Esophagus muscularis mucosa (tissue), 4 donors: ENCODE results near the gene RIN1. TPM values are rescaled to one million over a fixed set of nuclear protein-coding genes. Genes with fewer than 3 reads are reported as not detected.

Source experiments
- DNase-seq: peaks from one replicate; pipeline ENCODE4 v3.0.0-alpha.2; 2017; ENCODE audit errors: extremely low spot score
- H3K27ac ChIP-seq, 4 donors: fragments of 200-600 bp; sonication (generic); replicated peaks in 1 of 4; 1 replicate in 3 of 4; 2 replicates in 1 of 4; pipeline ENCODE4 v1.5.1; 2016 to 2019; ENCODE audit warnings: mild to moderate bottlenecking in 1 of 4
- H3K27me3 ChIP-seq, 4 donors: fragments of 200-600 bp; sonication (generic); one replicate each; pipeline versions ENCODE4 v1.5.1 to v1.6.0; 2016 to 2019
- H3K36me3 ChIP-seq, 4 donors: fragments of 200-600 bp; sonication (generic); one replicate each; pipeline ENCODE4 v1.5.1; 2016 to 2019
- H3K4me1 ChIP-seq, 4 donors: fragments of 200-600 bp; sonication (generic); one replicate each; pipeline ENCODE4 v1.5.1; 2016 to 2019
- H3K4me3 ChIP-seq, 4 donors: fragments of 200-600 bp; sonication (generic); 1 replicate in 2 of 4; 2 replicates in 2 of 4; pipeline ENCODE4 v1.5.1; 2016 to 2019; ENCODE audit warnings: mild to moderate bottlenecking in 4 of 4, moderate library complexity in 1 of 4
- H3K9me3 ChIP-seq, 4 donors: fragments of 200-600 bp; sonication (generic); 1 replicate in 3 of 4; 2 replicates in 1 of 4; pipeline ENCODE4 v1.5.1; 2016 to 2019
- CTCF ChIP-seq, 3 experiments: fragments of 200-600 bp in 2 of 3; fragments of 450-650 bp in 1 of 3; sonication (generic) in 2 of 3; IDR thresholded peaks; one replicate each; pipeline ENCODE4 v1.5.1; 2017 to 2019; ENCODE audit warnings: antibody characterized with exemption in 3 of 3, mild to moderate bottlenecking in 2 of 3, moderate library complexity in 1 of 3
- EP300 ChIP-seq: sonication (generic); formaldehyde crosslinking; IDR thresholded peaks from one replicate; pipeline ENCODE4 v1.6.1; 2017; ENCODE audit warnings: antibody characterized with exemption
- POLR2A ChIP-seq: fragments of 450-650 bp; IDR thresholded peaks from one replicate; pipeline ENCODE4 v1.6.1; 2017; ENCODE audit warnings: antibody characterized with exemption, moderate library complexity, mild to moderate bottlenecking, low read depth
- POLR2AphosphoS5 ChIP-seq, 2 donors: sonication (generic); formaldehyde crosslinking; IDR thresholded peaks; one replicate each; pipeline ENCODE4 v1.6.1; 2017; ENCODE audit warnings: antibody characterized with exemption in 2 of 2
- WGBS: methylation state at CpG from one replicate; pipeline ENCODE4 v1.1.5; 2018; 5-methylcytosine and 5-hydroxymethylcytosine counted together
- intact Hi-C: fragments of 100-400 bp; cut with DNase I; formaldehyde crosslinking; loops from one replicate; pipeline ENCODE4 v1.15.1; 2023
- total RNA-seq, 4 donors: library from RNA; depleted of rRNA; stranded (reverse); fragments of >200 nt; gene quantifications; one replicate each; pipeline versions ENCODE4 v1.1.0 to v1.2.1, GENCODE V29; 2016

The RIN1 gene
- total RNA-seq, 4 donors from 2014 or later, result 3.1 to 6.6 (median 4.5) TPM

GRCh38 chr11:66330931-66331330 is 5.3 kb downstream of the RIN1 start:
- Histone ChIP-seq H3K4me1 (peaks cover 44 to 48% (median 47%) of the 10 kb centered on the region in 4 donors), H3K27ac (no peak overlapping the region), H3K9me3 (no peaks in the 10 kb centered on the region), H3K4me3 (no peak overlapping the region), H3K27me3 (no peaks in the 10 kb centered on the region), H3K36me3 (peaks cover 0 to 29% (median 25%) of the 10 kb centered on the region in 4 donors)
- 49% methylated on average over 8 of the region's 10 CpGs for WGBS
- no peak for TF ChIP-seq EP300
- intact Hi-C loops, result no loop called here
- no peak for DNase-seq

GRCh38 chr11:66329165-66329673 is 7.0 kb downstream of the RIN1 start:
- peaks cover 32 to 37% (median 34%) of the 10 kb centered on the region in 4 donors for H3K4me1 ChIP-seq
- no peak overlapping the region for H3K4me3 ChIP-seq
- peaks cover 0 to 25% (median 22%) of the 10 kb centered on the region in 4 donors for H3K36me3 ChIP-seq
- H3K27ac ChIP-seq, result no peak overlapping the region
- DNase-seq, result no peak
- intact Hi-C loops, result loop anchor here (2.0 kb wide), 1 partner anchor 18 kb away; no protein-coding TSS in a partner anchor
- H3K27me3 ChIP-seq, result no peaks in the 10 kb centered on the region
- H3K9me3 ChIP-seq, result no peaks in the 10 kb centered on the region
- 89% methylated on average over 3 of the region's 3 CpGs for WGBS
- TF ChIP-seq CTCF (IDR thresholded peaks at IDR 0.05) (no peak), POLR2A (no peak), EP300 (no peak), POLR2AphosphoS5 (IDR thresholded peaks at IDR 0.05) (no peak)

GRCh38 chr11:66328302-66329144 is 7.7 kb downstream of the RIN1 start:
- peak overlapping the region in 3 of 4 donors; percentile 8 to 28 (median 8) for H3K4me3 ChIP-seq
- TF ChIP-seq POLR2A (no peak), EP300 (no peak), POLR2AphosphoS5 (IDR thresholded peaks at IDR 0.05) (peak; percentile 57 to 78), CTCF (IDR thresholded peaks at IDR 0.05) (peak; percentile 93 to 98 (median 97))
- peaks cover 0 to 18% (median 17%) of the 10 kb centered on the region in 4 donors for H3K36me3 ChIP-seq
- no peaks in the 10 kb centered on the region for H3K27me3 ChIP-seq
- peaks cover 32 to 35% (median 34%) of the 10 kb centered on the region in 4 donors for H3K4me1 ChIP-seq
- H3K9me3 ChIP-seq, result no peaks in the 10 kb centered on the region
- no peak for DNase-seq
- intact Hi-C loops, result loop anchor here (2.0 kb wide), 1 partner anchor 18 kb away; no protein-coding TSS in a partner anchor
- peak overlapping the region; percentile 52 to 78 (median 68) for H3K27ac ChIP-seq
- 20% methylated on average over 10 of the region's 19 CpGs for WGBS

- TF ChIP-seq POLR2A, result no peak
- TF ChIP-seq CTCF (IDR thresholded peaks at IDR 0.05), result no peak
- TF ChIP-seq EP300, result no peak
- no peak for TF ChIP-seq POLR2AphosphoS5 (IDR thresholded peaks at IDR 0.05)
- no peak for DNase-seq
- Histone ChIP-seq H3K9me3 (no peaks in the 10 kb centered on the region), H3K36me3 (peaks cover 0 to 13% (median 11%) of the 10 kb centered on the region in 4 donors), H3K4me1 (peaks cover 32 to 35% (median 34%) of the 10 kb centered on the region in 4 donors), H3K27me3 (no peaks in the 10 kb centered on the region), H3K4me3 (no peak overlapping the region), H3K27ac (peak overlapping the region; percentile 52 to 78 (median 68))
- WGBS, result 70% methylated on average over 2 of the region's 3 CpGs
- intact Hi-C loops, result loop anchor here (2.0 kb wide), 1 partner anchor 17 kb away; no protein-coding TSS in a partner anchor
Observed at GRCh38 chr11:66328031-66328301, 8.3 kb downstream of the RIN1 start.
